Mucosa of descending colon (tissue), 3 donors: Measurements from ENCODE around the gene RFX8. TPM values are rescaled to one million over a fixed set of nuclear protein-coding genes. Genes with fewer than 3 reads are reported as not detected.

Experiments used
- ATAC-seq: fragments of 200-7000 bp; cut with Tn5 transposase; one replicate; pipeline ENCODE4 v1.9.1; 2020; ENCODE audit warnings: mild to moderate bottlenecking, moderate library complexity
- DNase-seq, 3 donors: peaks; one replicate each; pipeline ENCODE4 v3.0.0-alpha.2; 2020
- H3K36me3 ChIP-seq: fragments of 200-600 bp; one replicate; pipeline ENCODE4 v1.8.0; 2021; ENCODE audit warnings: low read depth, mild to moderate bottlenecking
- H3K4me1 ChIP-seq: fragments of 200-600 bp; one replicate; pipeline ENCODE4 v1.8.0; 2021; ENCODE audit warnings: low read depth, mild to moderate bottlenecking
- H3K4me3 ChIP-seq: fragments of 200-600 bp; one replicate; pipeline ENCODE4 v1.8.0; 2021; ENCODE audit warnings: mild to moderate bottlenecking
- H3K9me3 ChIP-seq: fragments of 200-600 bp; one replicate; pipeline ENCODE4 v1.8.0; 2021; ENCODE audit warnings: mild to moderate bottlenecking
- intact Hi-C, 2 donors: fragments of 100-400 bp; cut with DNase I in 1 of 2; cut with micrococcal nuclease in 1 of 2; formaldehyde crosslinking; loops; one replicate each; pipeline versions ENCODE4 v1.11.0 to v1.11.1; 2022; cut with DNase I, micrococcal nuclease
- total RNA-seq, 3 donors: library from RNA; stranded (reverse); fragmentation: NEBNext Ultra II Directional in 2 of 3; extraction: Animal tissue kit (Norgen Biotek cat#: 25700) in 2 of 3; gene quantifications; one replicate each; pipeline versions ENCODE4 v1.2.1 to v1.2.4, GENCODE V29; 2021 to 2023
- TF ChIP-seq, protein P1 (sequence below): fragments of 200-600 bp; IDR thresholded peaks from one replicate; pipeline ENCODE4 v1.8.0; 2022; ENCODE audit warnings: antibody characterized with exemption, mild to moderate bottlenecking
- donor health status: DM: no; HTN: no; CAD: no; lungs with moderate emphysema.
- donor health status: DM: no; HTN: no; CAD: no.
- donor health status: DM: no; HTN: yes; CAD: no.

Gene RFX8
- total RNA-seq, 3 donors from 2014 or later, result not detected

GRCh38 chr2:101374821-101375561, 99.9 kb downstream of the RFX8 start:
- intact Hi-C loops, result no loop called here
- DNase-seq (no peak), ATAC-seq (no peak)
- Histone ChIP-seq H3K4me1 (no peaks in the 10 kb centered on the region), H3K36me3 (no peaks in the 10 kb centered on the region), H3K4me3 (no peak overlapping the region), H3K9me3 (peaks cover 4% of the 10 kb centered on the region)
- TF ChIP-seq, protein P1, sequence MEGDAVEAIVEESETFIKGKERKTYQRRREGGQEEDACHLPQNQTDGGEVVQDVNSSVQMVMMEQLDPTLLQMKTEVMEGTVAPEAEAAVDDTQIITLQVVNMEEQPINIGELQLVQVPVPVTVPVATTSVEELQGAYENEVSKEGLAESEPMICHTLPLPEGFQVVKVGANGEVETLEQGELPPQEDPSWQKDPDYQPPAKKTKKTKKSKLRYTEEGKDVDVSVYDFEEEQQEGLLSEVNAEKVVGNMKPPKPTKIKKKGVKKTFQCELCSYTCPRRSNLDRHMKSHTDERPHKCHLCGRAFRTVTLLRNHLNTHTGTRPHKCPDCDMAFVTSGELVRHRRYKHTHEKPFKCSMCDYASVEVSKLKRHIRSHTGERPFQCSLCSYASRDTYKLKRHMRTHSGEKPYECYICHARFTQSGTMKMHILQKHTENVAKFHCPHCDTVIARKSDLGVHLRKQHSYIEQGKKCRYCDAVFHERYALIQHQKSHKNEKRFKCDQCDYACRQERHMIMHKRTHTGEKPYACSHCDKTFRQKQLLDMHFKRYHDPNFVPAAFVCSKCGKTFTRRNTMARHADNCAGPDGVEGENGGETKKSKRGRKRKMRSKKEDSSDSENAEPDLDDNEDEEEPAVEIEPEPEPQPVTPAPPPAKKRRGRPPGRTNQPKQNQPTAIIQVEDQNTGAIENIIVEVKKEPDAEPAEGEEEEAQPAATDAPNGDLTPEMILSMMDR, result no peak

DNA sequence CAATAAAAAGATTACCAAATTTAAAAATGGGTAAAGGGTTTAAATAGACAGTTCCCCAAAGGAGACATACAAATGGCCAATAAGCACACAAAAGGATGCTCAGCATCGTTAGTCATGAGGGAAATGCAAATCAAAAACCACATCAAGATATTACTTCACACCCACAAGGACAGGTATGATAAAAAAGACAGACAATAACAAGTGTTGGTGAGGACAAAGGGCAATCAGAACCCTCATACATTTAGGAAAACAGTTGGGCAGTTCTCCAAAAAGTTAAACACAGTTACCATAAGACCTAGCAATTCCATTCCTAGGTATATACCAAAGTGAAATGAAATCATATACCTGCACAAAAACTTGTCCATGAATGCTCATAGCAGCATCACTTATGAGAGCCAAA, 102.1 kb downstream of the RFX8 start:
- ATAC-seq (no peak), DNase-seq (no peak)
- intact Hi-C loops, result no loop called here
- H3K9me3 ChIP-seq, result peaks cover 4% of the 10 kb centered on the region
- no peaks in the 10 kb centered on the region for H3K36me3 ChIP-seq
- no peak overlapping the region for H3K4me3 ChIP-seq
- H3K4me1 ChIP-seq, result no peaks in the 10 kb centered on the region
- TF ChIP-seq, protein P1, result no peak

DNA sequence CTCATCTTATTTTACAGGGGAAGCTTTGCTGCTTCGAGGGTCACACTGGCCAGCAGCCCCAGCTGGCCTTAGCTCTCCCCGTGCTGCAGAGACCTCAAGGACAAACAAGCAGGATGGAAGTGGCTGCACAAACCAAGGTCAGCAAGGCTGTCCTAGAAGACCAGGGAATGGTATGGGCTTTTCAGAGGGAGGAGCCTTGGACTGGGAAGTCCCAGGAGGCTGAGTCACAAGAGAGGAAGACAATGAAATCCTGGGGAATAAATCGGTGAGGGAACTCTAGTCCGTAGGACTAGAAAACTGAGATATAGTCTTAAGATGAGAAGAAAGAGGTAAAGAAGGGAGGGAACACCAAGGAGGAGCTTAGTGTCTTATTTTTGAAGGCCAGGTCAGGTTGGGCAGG, 103.3 kb downstream of the RFX8 start:
- ATAC-seq (no peak), DNase-seq (no peak)
- intact Hi-C loops, result no loop called here
- no peak overlapping the region for H3K4me3 ChIP-seq
- peaks cover 4% of the 10 kb centered on the region for H3K9me3 ChIP-seq
- H3K4me1 ChIP-seq, result no peaks in the 10 kb centered on the region
- H3K36me3 ChIP-seq, result no peaks in the 10 kb centered on the region
- TF ChIP-seq, protein P1, result no peak

- ATAC-seq, result no peak
- no peaks in the 10 kb centered on the region for H3K36me3 ChIP-seq
- TF ChIP-seq, protein P1, result no peak
Measured at GRCh38 chr2:101369100-101369499, 105.8 kb downstream of the RFX8 start.

GRCh38 chr2:101368376-101368775, 106.5 kb downstream of the RFX8 start:
- no peak for ATAC-seq
- H3K4me3 ChIP-seq, result no peak overlapping the region
- no peaks in the 10 kb centered on the region for H3K4me1 ChIP-seq
- peaks cover 4% of the 10 kb centered on the region for H3K9me3 ChIP-seq
- intact Hi-C loops, result no loop called here
- TF ChIP-seq, protein P1, result no peak
- DNase-seq, result no peak
- H3K36me3 ChIP-seq, result no peaks in the 10 kb centered on the region

More at GRCh38 chr2:101369100-101369499, 105.8 kb downstream of the RFX8 start:
- intact Hi-C loops, result no loop called here
- Histone ChIP-seq H3K4me3 (no peak overlapping the region), H3K4me1 (no peaks in the 10 kb centered on the region), H3K9me3 (peaks cover 4% of the 10 kb centered on the region)
- no peak for DNase-seq
